SK-N-SH (cell line): ENCODE measurements around the gene UBTD1. TPM values are rescaled to one million over a fixed set of nuclear protein-coding genes. Genes with fewer than 3 reads are reported as not detected.
A peak's percentile ranks its signal among the peaks of the same experiment; 100 is the strongest.

Experiments
- CTCF ChIA-PET: fragments of 300-600, 350-600 bp; formaldehyde crosslinking; extraction: SDS; loops from one replicate; lab custom pipeline; 2021; lab: Yijun Ruan, JAX
- POLR2A ChIA-PET: fragments of 350-600 bp; sonication (Branson Sonifier 250); formaldehyde crosslinking; extraction: SDS; loops from one replicate; lab custom pipeline; 2020; ENCODE audit warnings: antibody characterized with exemption, inconsistent platforms; lab: Yijun Ruan, JAX
- DNase-seq: peaks from one replicate; pipeline ENCODE4 v3.0.0; 2012
- H2AFZ ChIP-seq: fragments of 200-600 bp; sonication (generic); 2 replicates; pipeline ENCODE4 v1.8.1; 2016; ENCODE audit warnings: antibody characterized with exemption, mild to moderate bottlenecking, low read depth
- H3F3A ChIP-seq: fragments of 200-600 bp; sonication (generic); replicated peaks from 2 replicates; pipeline ENCODE3; 2016; ENCODE audit warnings: antibody characterized with exemption, mild to moderate bottlenecking; ENCODE audit not compliant: insufficient read depth
- H3K27ac ChIP-seq, 2 experiments: fragments of 200-500 bp in 1 of 2; fragments of 200-600 bp in 1 of 2; sonication (Bioruptor generic) in 1 of 2; sonication (generic), shearing (Covaris generic) in 1 of 2; 2 replicates each; pipeline versions ENCODE4 v1.5.1 to v1.6.1; 2014 to 2016; ENCODE audit warnings: low read depth in 2 of 2, inconsistent platforms in 1 of 2, low read length in 1 of 2, mild to moderate bottlenecking in 1 of 2, mixed read lengths in 1 of 2
- H3K27me3 ChIP-seq: fragments of 200-600 bp; sonication (generic), shearing (Covaris generic); 2 replicates; pipeline ENCODE4 v1.6.1; 2016; ENCODE audit warnings: mixed run types; ENCODE audit not compliant: insufficient read depth
- H3K36me3 ChIP-seq, 2 experiments: fragments of 200-500 bp in 1 of 2; fragments of 200-600 bp in 1 of 2; sonication (Bioruptor generic) in 1 of 2; sonication (generic) in 1 of 2; replicated peaks in 1 of 2; 2 replicates each; pipeline versions ENCODE3 to v1.5.1; 2014 to 2016; ENCODE audit warnings: low read length in 1 of 2, mild to moderate bottlenecking in 1 of 2; ENCODE audit not compliant: insufficient read depth in 2 of 2, control insufficient read depth in 1 of 2
- H3K4me1 ChIP-seq, 2 experiments: fragments of 200-500 bp in 1 of 2; fragments of 200-600 bp in 1 of 2; sonication (Bioruptor generic) in 1 of 2; sonication (generic), shearing (Covaris generic) in 1 of 2; 2 replicates each; pipeline versions ENCODE4 v1.5.1 to v1.6.1; 2014 to 2016; ENCODE audit warnings: low read depth in 1 of 2, low read length in 1 of 2, mixed run types in 1 of 2; ENCODE audit not compliant: insufficient read depth in 2 of 2, control insufficient read depth in 1 of 2
- H3K4me2 ChIP-seq: fragments of 200-600 bp; sonication (generic), shearing (Covaris generic); 2 replicates; pipeline ENCODE4 v1.6.1; 2017; ENCODE audit warnings: mixed run types
- H3K4me3 ChIP-seq, 2 experiments: fragments of 200-500 bp in 1 of 2; fragments of 200-600 bp in 1 of 2; sonication (Bioruptor generic) in 1 of 2; sonication (generic), shearing (Covaris generic) in 1 of 2; 2 replicates each; pipeline versions ENCODE4 v1.5.1 to v1.8.1; 2014 to 2016; ENCODE audit warnings: low read depth in 2 of 2, inconsistent platforms in 1 of 2, low read length in 1 of 2, mild to moderate bottlenecking in 1 of 2, mixed read lengths in 1 of 2, moderate library complexity in 1 of 2
- H3K79me2 ChIP-seq: fragments of 200-600 bp; sonication (generic); 2 replicates; pipeline ENCODE4 v1.8.1; 2017; ENCODE audit warnings: mild to moderate bottlenecking; ENCODE audit not compliant: insufficient read depth
- H3K9ac ChIP-seq: fragments of 200-600 bp; sonication (generic); 2 replicates; pipeline ENCODE4 v1.6.1; 2017; ENCODE audit warnings: mixed run types
- H3K9me2 ChIP-seq: fragments of 200-600 bp; sonication (generic); 2 replicates; pipeline ENCODE4 v1.6.1; 2017; ENCODE audit warnings: mixed run types
- H3K9me3 ChIP-seq: fragments of 200-600 bp; sonication (generic); 2 replicates; pipeline ENCODE4 v1.6.1; 2017; ENCODE audit warnings: mixed run types, mild to moderate bottlenecking, moderate library complexity
- H4K20me1 ChIP-seq: fragments of 200-600 bp; sonication (generic); 2 replicates; pipeline ENCODE4 v1.6.1; 2017; ENCODE audit warnings: mild to moderate bottlenecking, mixed run types; ENCODE audit not compliant: insufficient read depth
- ELF1 ChIP-seq: IDR thresholded peaks from 2 replicates; pipeline ENCODE4 v1.4.0; 2012
- EZH2phosphoT487 ChIP-seq: fragments of 200-600 bp; sonication (generic); IDR thresholded peaks from 2 replicates; pipeline ENCODE4 v1.6.1; 2017; ENCODE audit warnings: low read depth, mixed run types, mild to moderate bottlenecking, antibody characterized with exemption, moderate library complexity, borderline replicate concordance
- FOSL2 ChIP-seq: IDR thresholded peaks from 2 replicates; pipeline ENCODE4 v1.4.0; 2012; ENCODE audit warnings: low read depth, mild to moderate bottlenecking, moderate library complexity, borderline replicate concordance
- FOXJ3 ChIP-seq: sonication (generic); formaldehyde crosslinking; IDR thresholded peaks from 2 replicates; pipeline ENCODE4 v1.5.1; 2020; ENCODE audit warnings: mild to moderate bottlenecking, missing genetic modification reagents
- GABPA ChIP-seq: IDR thresholded peaks from 2 replicates; pipeline ENCODE4 v1.4.0; 2012; ENCODE audit warnings: low read depth, mild to moderate bottlenecking
- GATA2 ChIP-seq: sonication (generic); formaldehyde crosslinking; IDR thresholded peaks from 2 replicates; pipeline ENCODE4 v1.5.0; 2020; ENCODE audit warnings: mild to moderate bottlenecking, missing genetic modification reagents
- JUND ChIP-seq: IDR thresholded peaks from 2 replicates; pipeline ENCODE4 v1.4.0; 2012
- MXI1 ChIP-seq: IDR thresholded peaks from 2 replicates; pipeline ENCODE4 v1.6.1; 2012; ENCODE audit warnings: mild to moderate bottlenecking, low read depth, low read length, improper control_type of control experiment
- NFIC ChIP-seq: IDR thresholded peaks from 2 replicates; pipeline ENCODE4 v1.4.0; 2012; ENCODE audit warnings: borderline replicate concordance
- RAD21 ChIP-seq: IDR thresholded peaks from 2 replicates; pipeline ENCODE4 v1.6.1; 2012; ENCODE audit warnings: mild to moderate bottlenecking, low read length
- RCOR1 ChIP-seq: fragments of 150-350 bp; IDR thresholded peaks from 2 replicates; pipeline ENCODE4 v1.6.1; 2017; ENCODE audit warnings: antibody characterized with exemption, low read length
- RFX5 ChIP-seq: IDR thresholded peaks from 2 replicates; pipeline ENCODE4 v1.6.1; 2012; ENCODE audit warnings: mild to moderate bottlenecking, improper control_type of control experiment, low read length
- SIN3A ChIP-seq: IDR thresholded peaks from 2 replicates; pipeline ENCODE4 v1.6.1; 2012; ENCODE audit warnings: low read depth, mild to moderate bottlenecking, low read length, moderate library complexity, borderline replicate concordance
- SMC3 ChIP-seq: IDR thresholded peaks from 2 replicates; pipeline ENCODE4 v1.6.1; 2012; ENCODE audit warnings: low read depth, low read length, improper control_type of control experiment
- TAF1 ChIP-seq: IDR thresholded peaks from 2 replicates; pipeline ENCODE4 v1.6.1; 2012; ENCODE audit warnings: low read depth, mild to moderate bottlenecking, low read length, moderate library complexity, borderline replicate concordance
- TEAD4 ChIP-seq: IDR thresholded peaks from 2 replicates; pipeline ENCODE4 v1.4.0; 2012; ENCODE audit warnings: mild to moderate bottlenecking, borderline replicate concordance; ENCODE audit not compliant: insufficient read depth
- YY1 ChIP-seq: IDR thresholded peaks from 2 replicates; pipeline ENCODE4 v1.4.0; 2012; ENCODE audit warnings: low read depth, mild to moderate bottlenecking
- WGBS: methylation state at CpG from one replicate; pipeline ENCODE4 v1.1.6; 2017; ENCODE audit warnings: low lambda C conversion rate; 5-methylcytosine and 5-hydroxymethylcytosine counted together
- polyA plus RNA-seq, 3 experiments: library from polyadenylated mRNA; depleted of rRNA; stranded (reverse); fragments of >200 nt; gene quantifications; 2 replicates each; pipeline ENCODE4 v1.2.3, GENCODE V29; 2012
- TF ChIP-seq, protein P1 (sequence below): IDR thresholded peaks from 2 replicates; pipeline ENCODE4 v1.4.0; 2012; ENCODE audit warnings: low read depth, borderline replicate concordance
- TF ChIP-seq, protein P2 (sequence below): IDR thresholded peaks from 2 replicates; pipeline ENCODE4 v1.4.0; 2012; ENCODE audit warnings: low read depth
- TF ChIP-seq, protein P3 (sequence below): IDR thresholded peaks from 2 replicates; pipeline ENCODE4 v1.4.0; 2012; ENCODE audit warnings: low read depth, borderline replicate concordance
- TF ChIP-seq, protein P4 (sequence below): fragments of 200-600 bp; sonication (generic); IDR thresholded peaks from 2 replicates; pipeline ENCODE4 v1.6.1; 2017; ENCODE audit warnings: antibody characterized with exemption, mild to moderate bottlenecking, moderate library complexity

The UBTD1 gene
- polyA plus RNA-seq, 1 of the 3 experiments (the other 2 are of a cell fraction) = 38.8 TPM

DNA sequence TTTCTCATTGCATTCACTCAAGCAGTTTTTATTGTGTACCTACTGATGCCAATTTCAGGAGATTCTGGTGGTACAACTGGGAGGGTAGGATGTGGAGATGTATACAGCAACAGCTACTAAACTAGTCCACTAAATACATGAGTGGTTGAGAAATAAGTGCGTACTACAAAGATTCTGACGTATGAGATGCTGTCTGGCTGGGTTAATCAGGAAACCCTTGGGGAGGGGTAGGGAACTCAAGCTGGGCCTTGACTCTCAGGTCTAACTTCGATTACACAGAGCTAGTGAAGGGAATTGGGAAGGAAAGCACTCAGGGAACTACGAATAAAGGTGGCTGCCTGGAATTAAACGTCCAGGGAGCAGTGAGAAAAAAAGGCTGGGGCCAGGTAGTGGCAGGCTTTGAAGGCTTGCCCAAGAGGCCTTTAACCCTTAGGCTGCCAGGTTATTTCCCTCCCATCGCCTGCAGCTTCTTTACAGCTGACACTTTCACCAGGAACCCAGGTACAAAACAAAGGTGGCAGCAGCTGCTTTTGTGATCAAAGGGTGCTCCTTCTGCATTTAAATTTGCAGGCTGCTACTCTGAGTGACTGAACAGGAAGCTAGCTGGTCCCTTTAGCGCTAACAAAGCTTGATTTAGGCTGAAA lies 3.7 kb upstream of the UBTD1 start:
- Histone ChIP-seq H3K27ac (no peak overlapping the region), H4K20me1 (peaks cover 73% of the 10 kb centered on the region), H3K4me3 (no peak overlapping the region), H3K27me3 (no peaks in the 10 kb centered on the region), H3F3A (peaks cover 11% of the 10 kb centered on the region), H3K9ac (no peak overlapping the region), H3K9me2 (no peaks in the 10 kb centered on the region), H3K9me3 (no peaks in the 10 kb centered on the region)
- POLR2A ChIA-PET = no interaction called here
- WGBS = 72% methylated on average over 7 of the region's 7 CpGs
- CTCF ChIA-PET = interaction anchor here (0.7 to 2.5 kb wide), 4 partner anchors 31 to 86 kb away, joined by 3 to 5 read pairs (median 4); no protein-coding TSS in a partner anchor
- TF ChIP-seq RFX5 (no peak), ELF1 (no peak), RAD21 (no peak), RCOR1 (no peak), FOSL2 (no peak), NFIC (no peak), JUND (no peak), FOXJ3 (CRISPR knock-in tag) (no peak), SIN3A (no peak)
- TF ChIP-seq, all 33 proteins: peak for 0
- Histone ChIP-seq H3K4me1 (peaks cover 13 to 19% of the 10 kb centered on the region in 2 experiments; a peak in 3 of 4 replicates), H3K36me3 (peaks cover 0 to 16% of the 10 kb centered on the region in 2 experiments), H3K4me2 (peak overlapping the region; percentile 51), H2AFZ (no peak overlapping the region), H3K79me2 (peaks cover 93% of the 10 kb centered on the region)
- DNase-seq = no peak

DNA sequence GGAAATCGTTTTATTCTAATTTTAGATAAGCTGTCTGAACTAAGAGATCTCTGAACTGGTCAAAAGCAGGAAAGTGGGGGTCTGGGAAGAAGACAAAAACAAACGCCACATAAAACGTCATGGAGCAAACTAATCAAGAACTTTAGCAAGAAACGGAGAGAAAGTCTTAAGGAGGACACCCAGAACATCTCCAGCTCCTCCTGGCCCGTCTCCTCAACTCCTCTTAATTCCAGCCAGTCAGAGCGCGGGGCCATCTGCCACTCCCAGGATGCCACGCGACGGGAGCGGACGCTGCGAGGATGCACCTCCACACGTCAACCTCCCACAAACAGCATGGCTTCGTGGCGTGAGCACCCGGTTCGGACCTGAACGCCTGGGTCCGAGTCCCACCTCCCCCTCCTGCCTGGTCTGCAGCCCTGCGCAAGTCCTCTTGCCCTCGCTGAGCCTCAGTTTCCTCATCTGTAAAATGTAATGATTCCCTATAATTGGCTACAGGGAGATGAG lies 1.1 kb upstream of the UBTD1 start:
- peaks cover 93% of the 10 kb centered on the region for H3K79me2 ChIP-seq
- H3K36me3 ChIP-seq = peaks cover 0 to 16% of the 10 kb centered on the region in 2 experiments
- peak overlapping the region; percentile 96 for H3K4me2 ChIP-seq
- H3F3A ChIP-seq = peaks cover 10% of the 10 kb centered on the region
- POLR2A ChIA-PET = interaction anchor here (0.8 kb wide), 1 partner anchor 152 kb away, joined by 3 read pairs; no protein-coding TSS in a partner anchor
- H4K20me1 ChIP-seq = peaks cover 73% of the 10 kb centered on the region
- H3K4me3 ChIP-seq = peak overlapping the region; percentile 93 to 98
- H3K9me2 ChIP-seq = no peaks in the 10 kb centered on the region
- no peaks in the 10 kb centered on the region for H3K27me3 ChIP-seq
- H3K27ac ChIP-seq = peak overlapping the region; percentile 89
- peak; percentile 81 for DNase-seq
- H3K4me1 ChIP-seq = peaks cover 14 to 16% of the 10 kb centered on the region in 2 experiments; a peak in 3 of 4 replicates
- no peaks in the 10 kb centered on the region for H3K9me3 ChIP-seq
- peak overlapping the region; percentile 92 for H3K9ac ChIP-seq
- CTCF ChIA-PET = no interaction called here
- WGBS = 0% methylated on average over 18 of the region's 22 CpGs
- peak overlapping the region; percentile 79 for H2AFZ ChIP-seq
- TF ChIP-seq YY1 (no peak; the same call in 1 of the 2 replicates), MXI1 (peak; percentile 98), GATA2 (CRISPR knock-in tag) (no peak), SIN3A (peak; percentile 91), TEAD4 (no peak), RAD21 (no peak), EZH2phosphoT487 (no peak), JUND (no peak), GABPA (no peak), TAF1 (peak; percentile 71), SMC3 (no peak)
- TF ChIP-seq, protein P1, sequence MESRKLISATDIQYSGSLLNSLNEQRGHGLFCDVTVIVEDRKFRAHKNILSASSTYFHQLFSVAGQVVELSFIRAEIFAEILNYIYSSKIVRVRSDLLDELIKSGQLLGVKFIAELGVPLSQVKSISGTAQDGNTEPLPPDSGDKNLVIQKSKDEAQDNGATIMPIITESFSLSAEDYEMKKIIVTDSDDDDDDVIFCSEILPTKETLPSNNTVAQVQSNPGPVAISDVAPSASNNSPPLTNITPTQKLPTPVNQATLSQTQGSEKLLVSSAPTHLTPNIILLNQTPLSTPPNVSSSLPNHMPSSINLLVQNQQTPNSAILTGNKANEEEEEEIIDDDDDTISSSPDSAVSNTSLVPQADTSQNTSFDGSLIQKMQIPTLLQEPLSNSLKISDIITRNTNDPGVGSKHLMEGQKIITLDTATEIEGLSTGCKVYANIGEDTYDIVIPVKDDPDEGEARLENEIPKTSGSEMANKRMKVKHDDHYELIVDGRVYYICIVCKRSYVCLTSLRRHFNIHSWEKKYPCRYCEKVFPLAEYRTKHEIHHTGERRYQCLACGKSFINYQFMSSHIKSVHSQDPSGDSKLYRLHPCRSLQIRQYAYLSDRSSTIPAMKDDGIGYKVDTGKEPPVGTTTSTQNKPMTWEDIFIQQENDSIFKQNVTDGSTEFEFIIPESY = no peak
- TF ChIP-seq, protein P2, sequence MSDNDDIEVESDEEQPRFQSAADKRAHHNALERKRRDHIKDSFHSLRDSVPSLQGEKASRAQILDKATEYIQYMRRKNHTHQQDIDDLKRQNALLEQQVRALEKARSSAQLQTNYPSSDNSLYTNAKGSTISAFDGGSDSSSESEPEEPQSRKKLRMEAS = peak; percentile 97
- TF ChIP-seq, protein P3, sequence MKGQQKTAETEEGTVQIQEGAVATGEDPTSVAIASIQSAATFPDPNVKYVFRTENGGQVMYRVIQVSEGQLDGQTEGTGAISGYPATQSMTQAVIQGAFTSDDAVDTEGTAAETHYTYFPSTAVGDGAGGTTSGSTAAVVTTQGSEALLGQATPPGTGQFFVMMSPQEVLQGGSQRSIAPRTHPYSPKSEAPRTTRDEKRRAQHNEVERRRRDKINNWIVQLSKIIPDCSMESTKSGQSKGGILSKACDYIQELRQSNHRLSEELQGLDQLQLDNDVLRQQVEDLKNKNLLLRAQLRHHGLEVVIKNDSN = no peak
- TF ChIP-seq, protein P4, sequence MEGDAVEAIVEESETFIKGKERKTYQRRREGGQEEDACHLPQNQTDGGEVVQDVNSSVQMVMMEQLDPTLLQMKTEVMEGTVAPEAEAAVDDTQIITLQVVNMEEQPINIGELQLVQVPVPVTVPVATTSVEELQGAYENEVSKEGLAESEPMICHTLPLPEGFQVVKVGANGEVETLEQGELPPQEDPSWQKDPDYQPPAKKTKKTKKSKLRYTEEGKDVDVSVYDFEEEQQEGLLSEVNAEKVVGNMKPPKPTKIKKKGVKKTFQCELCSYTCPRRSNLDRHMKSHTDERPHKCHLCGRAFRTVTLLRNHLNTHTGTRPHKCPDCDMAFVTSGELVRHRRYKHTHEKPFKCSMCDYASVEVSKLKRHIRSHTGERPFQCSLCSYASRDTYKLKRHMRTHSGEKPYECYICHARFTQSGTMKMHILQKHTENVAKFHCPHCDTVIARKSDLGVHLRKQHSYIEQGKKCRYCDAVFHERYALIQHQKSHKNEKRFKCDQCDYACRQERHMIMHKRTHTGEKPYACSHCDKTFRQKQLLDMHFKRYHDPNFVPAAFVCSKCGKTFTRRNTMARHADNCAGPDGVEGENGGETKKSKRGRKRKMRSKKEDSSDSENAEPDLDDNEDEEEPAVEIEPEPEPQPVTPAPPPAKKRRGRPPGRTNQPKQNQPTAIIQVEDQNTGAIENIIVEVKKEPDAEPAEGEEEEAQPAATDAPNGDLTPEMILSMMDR = no peak
